ENCODE results near the gene ITGB7.
"Not testable (repeated sequence)": the region's sequence is repeated elsewhere in the genome, so short reads cannot be mapped to it uniquely, and the experiment has no call there.

The ITGB7 gene

DNA sequence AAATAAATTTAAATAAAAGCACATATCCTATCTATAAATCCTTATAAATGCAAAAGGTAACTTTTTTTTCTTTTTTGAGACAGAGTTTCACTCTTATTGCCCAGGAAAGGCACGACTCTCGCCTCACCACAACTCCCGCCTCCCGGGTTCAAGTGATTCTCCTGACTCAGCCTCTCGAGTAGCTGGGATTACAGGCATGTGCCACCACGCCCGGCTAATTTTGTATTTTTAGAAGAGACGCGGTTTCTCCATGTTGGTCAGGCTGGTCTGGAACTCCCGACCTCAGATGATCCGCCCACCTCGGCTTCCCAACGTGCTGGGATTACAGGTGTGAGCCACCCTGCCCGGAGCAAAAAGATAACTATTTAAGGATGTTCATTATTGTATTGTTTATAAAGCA, 28.2 kb downstream of the ITGB7 start:
- not testable (repeated sequence) for DNase-seq (ENCODE audit: low read depth)

- not testable (repeated sequence) for DNase-seq (ENCODE audit: low read depth)
Measured at GRCh38 chr12:53177447-53177846, 29.6 kb downstream of the ITGB7 start.

DNA sequence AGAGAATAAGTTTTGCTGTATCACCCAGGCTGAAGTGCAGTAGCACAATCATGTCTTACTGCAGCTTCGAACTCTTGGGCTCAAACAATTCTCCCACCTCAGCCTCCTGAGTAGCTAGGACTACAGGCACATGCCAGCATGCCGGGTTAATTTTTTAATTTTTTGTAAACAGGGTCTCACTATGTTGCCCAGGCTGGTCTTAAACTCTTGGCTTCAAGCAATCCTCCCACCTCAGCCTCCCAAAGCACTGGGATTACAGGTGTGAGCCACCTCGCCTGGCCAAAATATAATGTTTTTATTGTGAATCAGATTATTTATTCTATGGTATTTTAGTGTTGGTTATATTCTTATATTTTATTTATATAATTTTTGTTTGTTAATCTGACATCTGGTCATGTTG, 30.3 kb downstream of the ITGB7 start:
- no peak for DNase-seq (ENCODE audit: low read depth)

- DNase-seq (ENCODE audit: low read depth): no peak
Measured at GRCh38 chr12:53174881-53175491, 32.1 kb downstream of the ITGB7 start.

- DNase-seq (ENCODE audit: low read depth): no peak
Measured at GRCh38 chr12:53173085-53173715, 33.9 kb downstream of the ITGB7 start.

DNA sequence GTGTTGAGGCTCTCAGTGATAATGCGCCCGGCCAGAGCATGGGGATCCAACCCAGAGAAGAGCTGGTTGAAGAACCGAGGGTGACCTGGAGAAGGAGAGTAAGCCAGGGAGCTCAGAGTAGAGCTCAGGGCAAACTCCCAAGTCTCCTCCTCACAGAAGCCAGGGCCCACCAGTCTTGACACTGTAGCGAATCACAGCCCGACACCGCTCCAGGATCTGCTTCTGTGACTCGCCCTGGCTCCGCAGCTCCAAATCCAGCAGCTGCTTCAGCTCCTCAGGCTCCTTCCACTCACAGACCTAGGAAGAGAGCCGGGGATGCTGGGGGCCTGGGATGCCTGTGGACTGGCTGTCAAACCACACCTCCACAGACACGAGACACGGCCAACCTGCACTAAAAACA, 34.7 kb downstream of the ITGB7 start:
- no peak for DNase-seq (ENCODE audit: low read depth)

GRCh38 chr12:53171725-53172329, 35.2 kb downstream of the ITGB7 start:
- no peak for DNase-seq (ENCODE audit: low read depth)

- no peak for DNase-seq (ENCODE audit: low read depth)
Measured at GRCh38 chr12:53170876-53171724, 36.0 kb downstream of the ITGB7 start.

GRCh38 chr12:53170215-53170614, 36.8 kb downstream of the ITGB7 start:
- DNase-seq (ENCODE audit: low read depth): no peak

DNA sequence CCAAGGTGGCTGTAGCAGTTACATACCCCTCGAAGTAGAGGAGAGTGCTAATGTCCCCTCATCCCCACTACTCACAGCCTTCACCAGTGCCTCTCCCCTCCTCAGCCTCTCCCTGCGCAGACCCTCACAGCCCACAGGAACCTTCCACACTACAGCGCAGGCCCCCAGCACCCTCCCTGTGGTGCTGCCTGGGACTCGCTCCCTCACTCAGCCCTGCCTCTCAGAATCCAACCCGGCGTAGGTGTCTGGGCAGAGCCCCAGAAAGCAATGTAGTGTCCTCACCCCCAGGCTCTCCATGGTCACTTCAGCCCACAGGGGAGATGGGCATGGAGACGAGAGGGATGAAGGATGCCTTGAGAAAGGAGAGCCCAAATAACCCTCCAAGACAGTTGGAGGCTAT, 37.4 kb downstream of the ITGB7 start:
- DNase-seq (ENCODE audit: low read depth): no peak

- no peak for DNase-seq (ENCODE audit: low read depth)
Measured at GRCh38 chr12:53166837-53167236, 40.2 kb downstream of the ITGB7 start.

- not testable (repeated sequence) for DNase-seq (ENCODE audit: low read depth)
Measured at GRCh38 chr12:53163008-53163407, 44.0 kb downstream of the ITGB7 start.

DNA sequence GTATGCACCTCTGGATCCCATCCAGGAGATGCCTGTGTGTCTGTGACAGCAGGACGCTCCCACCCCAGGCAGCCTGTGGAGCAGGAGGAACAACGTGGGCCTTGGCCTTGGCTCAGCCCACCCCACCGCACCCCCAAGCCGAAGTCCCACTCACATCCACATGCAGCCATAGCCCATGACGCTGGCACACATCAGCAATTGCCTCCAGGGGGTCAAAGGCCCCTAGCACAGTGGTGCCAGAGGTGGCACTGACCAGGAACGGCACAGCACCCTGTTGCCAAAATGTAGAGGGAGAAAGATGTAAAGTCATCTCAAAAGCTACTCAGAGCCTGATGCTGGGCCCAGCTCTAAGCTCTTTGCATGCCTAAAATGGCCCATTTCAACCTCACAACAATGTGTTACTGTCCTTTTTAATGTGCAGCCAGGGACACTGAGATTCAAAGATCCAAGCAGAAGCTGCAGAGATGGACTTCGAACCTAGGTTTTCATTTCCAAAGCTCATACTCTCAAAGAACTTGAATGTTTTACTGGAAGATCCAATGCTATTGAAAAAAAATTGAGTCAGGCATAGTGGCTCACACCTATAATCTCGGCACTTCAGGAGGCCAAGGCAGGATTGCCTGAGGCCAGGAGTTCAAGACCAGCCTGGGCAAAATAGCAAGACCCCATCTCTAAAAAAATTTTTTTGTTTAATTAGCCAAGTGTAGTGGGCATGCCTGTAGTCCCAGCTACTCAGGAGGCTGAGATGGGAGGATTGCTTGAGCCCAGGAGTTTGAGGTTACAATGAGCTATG, 45.7 kb downstream of the ITGB7 start:
- no peak for DNase-seq (ENCODE audit: low read depth)

DNA sequence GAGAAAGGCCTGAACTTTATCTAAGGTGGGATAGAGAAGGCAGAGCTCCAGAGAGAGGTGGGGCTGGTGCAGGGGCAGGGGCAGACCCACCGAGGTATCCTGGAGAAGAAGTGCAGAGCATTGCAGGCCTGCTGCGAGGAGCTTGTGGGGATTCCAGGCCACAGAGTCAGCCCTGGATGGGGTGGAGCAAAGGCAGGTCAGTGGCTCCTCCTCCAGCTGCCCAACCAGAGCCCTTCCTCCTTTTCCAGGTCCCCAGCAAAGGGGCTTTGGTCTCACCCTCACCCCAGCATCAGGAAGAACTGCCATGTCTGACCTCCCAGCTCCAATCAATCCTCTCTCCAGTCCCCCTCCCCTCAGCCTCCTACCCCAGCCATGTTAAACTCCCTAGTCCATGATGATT, 46.4 kb downstream of the ITGB7 start:
- no peak for DNase-seq (ENCODE audit: low read depth)

GRCh38 chr12:53160000-53160399, 47.1 kb downstream of the ITGB7 start:
- no peak for DNase-seq (ENCODE audit: low read depth)

GRCh38 chr12:53159195-53159839, 47.7 kb downstream of the ITGB7 start:
- DNase-seq (ENCODE audit: low read depth): no peak

DNA sequence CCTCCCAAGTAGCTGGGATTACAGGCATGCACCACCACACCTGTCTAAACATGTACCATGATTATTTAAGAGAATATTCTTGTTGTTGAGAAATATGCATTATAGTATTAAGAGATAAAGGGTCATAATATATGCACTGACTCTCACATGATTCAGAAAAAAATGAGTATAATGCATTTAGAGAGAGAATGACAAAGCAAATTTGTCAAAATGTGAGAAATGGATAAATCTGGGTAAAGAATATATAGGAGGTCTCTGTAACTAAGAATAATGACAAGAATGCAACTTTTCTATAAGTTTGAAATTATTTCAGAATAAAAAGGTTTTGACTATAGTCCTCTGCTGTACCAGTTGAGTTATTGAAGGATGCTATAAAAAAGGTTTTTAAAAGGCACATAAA, 54.7 kb downstream of the ITGB7 start:
- DNase-seq (ENCODE audit: low read depth): no peak

- DNase-seq (ENCODE audit: low read depth): no peak
Measured at GRCh38 chr12:53151039-53151438, 56.0 kb downstream of the ITGB7 start.

DNA sequence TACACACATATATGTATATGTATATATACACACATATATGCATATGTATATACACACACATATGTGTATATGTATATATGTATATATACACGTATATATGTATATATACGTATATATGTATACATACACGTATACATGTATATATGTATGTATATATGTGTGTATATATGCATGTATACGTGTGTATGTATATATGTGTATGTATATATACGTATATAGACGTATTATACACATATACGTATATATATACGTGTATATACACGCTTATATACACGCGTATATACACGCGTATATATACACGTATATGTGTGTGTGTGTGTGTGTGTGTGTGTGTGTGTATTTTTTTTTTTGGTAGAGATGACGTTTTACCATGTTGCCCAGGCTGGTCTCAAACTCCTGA, 59.4 kb downstream of the ITGB7 start:
- no peak for DNase-seq (ENCODE audit: low read depth)

- DNase-seq (ENCODE audit: low read depth): no peak
Measured at GRCh38 chr12:53147181-53147580, 59.9 kb downstream of the ITGB7 start.
